Spleen (tissue), 11 donors: ENCODE measurements around the gene ADAMTSL3. TPM values are rescaled to one million over a fixed set of nuclear protein-coding genes. Genes with fewer than 3 reads are reported as not detected.

ENCODE experiments used
- DNase-seq: peaks from one replicate; pipeline ENCODE4 v3.0.0-alpha.2; 2020
- H3K27ac ChIP-seq, 8 donors: fragments of 200-600 bp; sonication (generic) in 7 of 8; 1 replicate in 4 of 8; 2 replicates in 4 of 8; pipeline versions ENCODE4 v1.5.0 to v1.8.0; 2016 to 2021; ENCODE audit warnings: inconsistent platforms in 4 of 8, mild to moderate bottlenecking in 4 of 8, moderate library complexity in 1 of 8
- H3K27me3 ChIP-seq, 7 donors: fragments of 200-600 bp; sonication (generic) in 6 of 7; replicated peaks in 1 of 7; 1 replicate in 4 of 7; 2 replicates in 3 of 7; pipeline versions ENCODE4 v1.5.0 to v1.8.0; 2016 to 2021; ENCODE audit warnings: inconsistent platforms in 3 of 7, mild to moderate bottlenecking in 1 of 7
- H3K36me3 ChIP-seq, 6 donors: fragments of 200-600 bp; sonication (generic) in 5 of 6; 1 replicate in 4 of 6; 2 replicates in 2 of 6; pipeline versions ENCODE4 v1.5.0 to v1.8.0; 2016 to 2021; ENCODE audit warnings: inconsistent platforms in 2 of 6
- H3K4me1 ChIP-seq, 6 donors: fragments of 200-600 bp; sonication (generic) in 5 of 6; 1 replicate in 3 of 6; 2 replicates in 3 of 6; pipeline versions ENCODE4 v1.5.0 to v1.8.0; 2016 to 2021; ENCODE audit warnings: inconsistent platforms in 3 of 6
- H3K4me3 ChIP-seq, 8 donors: fragments of 200-600 bp; sonication (generic) in 7 of 8; 1 replicate in 4 of 8; 2 replicates in 4 of 8; pipeline versions ENCODE4 v1.5.0 to v1.8.0; 2016 to 2021; ENCODE audit warnings: inconsistent platforms in 4 of 8, mild to moderate bottlenecking in 4 of 8, moderate library complexity in 2 of 8
- H3K9me3 ChIP-seq, 8 donors: fragments of 200-600 bp; sonication (generic) in 7 of 8; 1 replicate in 4 of 8; 2 replicates in 4 of 8; pipeline versions ENCODE4 v1.5.0 to v1.8.0; 2016 to 2021; ENCODE audit warnings: inconsistent platforms in 4 of 8
- CTCF ChIP-seq, 11 experiments: fragments of 200-600 bp in 7 of 11; fragments of 450-650 bp in 4 of 11; sonication (generic) in 4 of 11; IDR thresholded peaks in 8 of 11; conservative IDR thresholded peaks in 3 of 11; 1 replicate in 7 of 11; 2 replicates in 4 of 11; pipeline versions ENCODE4 v1.4.0 to v1.8.0; 2016 to 2021; ENCODE audit warnings: antibody characterized with exemption in 11 of 11, inconsistent platforms in 4 of 11, mild to moderate bottlenecking in 1 of 11
- POLR2A ChIP-seq, 3 donors: fragments of 450-650 bp; IDR thresholded peaks; one replicate each; pipeline ENCODE4 v1.5.1; 2017; ENCODE audit warnings: antibody characterized with exemption in 3 of 3, mild to moderate bottlenecking in 1 of 3
- POLR2AphosphoS5 ChIP-seq, 3 donors: sonication (generic); formaldehyde crosslinking; IDR thresholded peaks; one replicate each; pipeline ENCODE4 v1.5.1; 2017; ENCODE audit warnings: antibody characterized with exemption in 3 of 3
- WGBS, 5 donors: extraction: QIAGEN DNeasy Blood & Tissue Kit in 3 of 5; methylation state at CpG; one replicate each; pipeline versions ENCODE4 v1.1.5 to v1.1.7; 2013 to 2018; 5-methylcytosine and 5-hydroxymethylcytosine counted together
- intact Hi-C: fragments of 100-400 bp; cut with DNase I; formaldehyde crosslinking; loops from one replicate; pipeline ENCODE4 v1.15.0; 2023; ENCODE audit warnings: low total_unique reads
- polyA plus RNA-seq, 3 donors: library from polyadenylated mRNA; stranded (reverse); fragments of 200-250 nt; gene quantifications; one replicate each; pipeline ENCODE4 v1.2.1, GENCODE V29; 2013
- total RNA-seq, 7 donors: library from RNA; depleted of rRNA in 3 of 7; stranded (reverse); fragments of >200 nt in 3 of 7; fragmentation: NEBNext Ultra II Directional in 4 of 7; extraction: Animal tissue kit (Norgen Biotek cat#: 25700) in 4 of 7; gene quantifications; one replicate each; pipeline versions ENCODE4 v1.1.0 to v1.2.1, GENCODE V29; 2016 to 2021
- donor health status: healthy with polysubstance abuse.
- donor health status: DM: no; HTN: no; CAD: no; lungs with moderate emphysema.
- donor health status: DM: no; HTN: no; CAD: no.
- donor health status: Bipolar disorder and iron deficiency.
- donor health status: healthy.
- donor health status: DM: no; HTN: no; CAD: no.
- donor health status: DM: yes; HTN: yes; CAD: no.

ADAMTSL3 gene
- total and polyA plus RNA-seq, 10 donors = 0.09 to 5.7 (median 2.9) TPM

DNA sequence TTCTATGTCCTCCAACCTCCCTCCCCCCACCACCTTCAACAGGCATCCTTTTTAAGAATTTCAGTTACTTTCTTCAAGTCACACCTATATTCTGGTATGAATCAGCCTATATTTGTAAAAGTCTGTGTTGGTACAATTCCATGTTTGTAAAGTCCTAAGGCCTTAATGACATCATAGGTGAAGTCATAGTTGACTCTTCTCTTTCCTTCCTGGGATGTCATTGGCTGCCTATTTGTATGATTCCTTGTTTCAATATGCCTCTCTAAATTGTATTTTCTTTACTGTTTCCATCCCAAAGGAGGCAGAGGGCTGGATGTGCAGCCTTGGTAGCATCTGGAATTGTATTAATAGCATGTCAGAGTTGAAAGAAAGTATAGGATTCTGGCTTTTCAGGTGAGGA, 56.5 kb downstream of the ADAMTSL3 start:
- DNase-seq = no peak
- Histone ChIP-seq H3K27me3 (no peaks in the 10 kb centered on the region), H3K4me1 (no peaks in the 10 kb centered on the region), H3K4me3 (no peak overlapping the region), H3K36me3 (no peaks in the 10 kb centered on the region), H3K9me3 (no peaks in the 10 kb centered on the region), H3K27ac (no peak overlapping the region)
- intact Hi-C loops = no loop called here
- TF ChIP-seq POLR2AphosphoS5 (IDR thresholded peaks at IDR 0.05) (no peak), POLR2A (IDR thresholded peaks at IDR 0.05) (no peak), CTCF (IDR thresholded peaks at IDR 0.05 in 8 of 11, conservative IDR thresholded peaks at IDR 0.05 in 3 of 11) (no peak)

GRCh38 chr15:83711236-83711635, 57.3 kb downstream of the ADAMTSL3 start:
- Histone ChIP-seq H3K4me1 (no peaks in the 10 kb centered on the region), H3K27ac (no peak overlapping the region), H3K27me3 (no peaks in the 10 kb centered on the region), H3K4me3 (no peak overlapping the region), H3K36me3 (no peaks in the 10 kb centered on the region), H3K9me3 (no peaks in the 10 kb centered on the region)
- intact Hi-C loops = no loop called here
- no peak for DNase-seq
- 85 to 90% (median 87%) methylated on average over 5 of the region's 5 CpGs for WGBS, 5 donors
- TF ChIP-seq POLR2AphosphoS5 (IDR thresholded peaks at IDR 0.05) = no peak
- no peak for TF ChIP-seq CTCF (IDR thresholded peaks at IDR 0.05 in 8 of 11, conservative IDR thresholded peaks at IDR 0.05 in 3 of 11)
- TF ChIP-seq POLR2A (IDR thresholded peaks at IDR 0.05) = no peak

- intact Hi-C loops = no loop called here
- Histone ChIP-seq H3K27ac (no peak overlapping the region), H3K4me1 (no peaks in the 10 kb centered on the region), H3K9me3 (no peaks in the 10 kb centered on the region), H3K27me3 (peaks cover 0 to 6% (median 0%) of the 10 kb centered on the region in 7 donors), H3K36me3 (no peaks in the 10 kb centered on the region), H3K4me3 (no peak overlapping the region)
- TF ChIP-seq POLR2AphosphoS5 (IDR thresholded peaks at IDR 0.05) (no peak), POLR2A (IDR thresholded peaks at IDR 0.05) (no peak), CTCF (IDR thresholded peaks at IDR 0.05 in 8 of 11, conservative IDR thresholded peaks at IDR 0.05 in 3 of 11) (no peak)
- no peak for DNase-seq
- 69 to 97% (median 90%) methylated on average over 3 of the region's 3 CpGs for WGBS, 5 donors
Measured at GRCh38 chr15:83713242-83713641, 59.3 kb downstream of the ADAMTSL3 start.

DNA sequence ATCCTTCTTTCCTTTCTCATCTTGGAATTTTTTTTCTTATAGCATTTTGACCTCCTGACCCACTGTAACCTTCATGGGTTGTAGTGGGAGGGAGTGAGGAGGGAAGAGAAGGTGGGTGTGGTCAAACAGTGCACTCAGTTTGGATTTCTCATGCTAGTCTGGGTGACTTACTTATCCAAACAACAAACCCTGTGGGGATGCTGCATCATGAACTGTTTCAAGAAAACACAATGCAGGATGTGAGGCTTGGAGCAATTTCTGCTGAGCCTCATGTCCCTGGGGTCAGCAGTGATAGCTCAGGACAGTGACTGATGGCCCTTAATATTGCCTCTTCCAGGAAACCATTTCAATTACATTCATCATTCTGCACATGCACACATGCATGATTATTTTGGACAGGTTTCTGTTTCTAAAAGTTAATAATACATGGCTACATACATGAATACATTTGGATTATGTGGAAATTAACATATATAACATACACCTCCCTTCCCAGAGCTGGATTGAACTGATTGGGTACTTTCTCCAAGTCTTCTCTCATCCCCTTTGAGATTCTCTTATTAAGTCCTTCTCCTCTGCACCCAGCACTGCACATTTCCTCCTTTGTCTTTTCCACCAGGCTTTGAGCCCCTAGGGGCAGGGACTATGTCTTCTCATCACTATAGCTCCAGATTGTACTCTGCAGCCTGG, 61.2 kb downstream of the ADAMTSL3 start:
- H3K4me3 ChIP-seq = no peak overlapping the region
- intact Hi-C loops = no loop called here
- H3K4me1 ChIP-seq = no peaks in the 10 kb centered on the region
- no peak overlapping the region for H3K27ac ChIP-seq
- H3K9me3 ChIP-seq = no peaks in the 10 kb centered on the region
- H3K36me3 ChIP-seq = no peaks in the 10 kb centered on the region
- TF ChIP-seq POLR2A (IDR thresholded peaks at IDR 0.05) (no peak), CTCF (IDR thresholded peaks at IDR 0.05 in 8 of 11, conservative IDR thresholded peaks at IDR 0.05 in 3 of 11) (no peak)
- H3K27me3 ChIP-seq = peaks cover 0 to 9% (median 0%) of the 10 kb centered on the region in 7 donors
- no peak for DNase-seq
